DND-41 (cell line): ENCODE results near the gene TTC33.

Source experiments
- EZH2 ChIP-seq: IDR thresholded peaks from 3 replicates; pipeline ENCODE4 v1.6.1; 2012; ENCODE audit warnings: borderline replicate concordance, low read depth, mild to moderate bottlenecking, moderate library complexity, low read length, inconsistent platforms; ENCODE audit not compliant: severe bottlenecking
- TF ChIP-seq, protein P1 (sequence below): IDR thresholded peaks from 2 replicates; pipeline ENCODE4 v1.5.1; 2012; ENCODE audit warnings: borderline replicate concordance, low read length, moderate library complexity, mild to moderate bottlenecking; ENCODE audit not compliant: poor library complexity, severe bottlenecking; ENCODE audit errors: extremely low read depth

DNA sequence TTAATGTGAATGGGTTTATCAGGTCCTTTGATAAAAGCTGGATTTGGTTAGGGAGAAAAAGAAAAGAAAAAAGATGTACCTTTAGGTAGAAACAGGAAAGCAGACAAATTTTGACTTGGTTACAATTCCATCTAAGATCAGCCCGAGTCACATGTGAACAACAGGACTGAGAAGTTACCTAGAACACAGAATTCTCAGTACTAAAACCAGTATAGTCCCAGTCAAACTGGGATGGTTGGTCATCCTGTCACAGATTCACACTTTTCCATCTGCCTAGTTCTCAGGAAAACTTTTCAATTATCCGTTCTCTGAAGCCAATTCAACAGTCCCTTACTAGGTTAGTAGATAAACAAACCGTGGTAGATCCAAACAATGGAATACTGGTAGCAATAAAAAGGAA is 266.3 kb downstream of the TTC33 start:
- no peak for TF ChIP-seq EZH2
- TF ChIP-seq, protein P1, sequence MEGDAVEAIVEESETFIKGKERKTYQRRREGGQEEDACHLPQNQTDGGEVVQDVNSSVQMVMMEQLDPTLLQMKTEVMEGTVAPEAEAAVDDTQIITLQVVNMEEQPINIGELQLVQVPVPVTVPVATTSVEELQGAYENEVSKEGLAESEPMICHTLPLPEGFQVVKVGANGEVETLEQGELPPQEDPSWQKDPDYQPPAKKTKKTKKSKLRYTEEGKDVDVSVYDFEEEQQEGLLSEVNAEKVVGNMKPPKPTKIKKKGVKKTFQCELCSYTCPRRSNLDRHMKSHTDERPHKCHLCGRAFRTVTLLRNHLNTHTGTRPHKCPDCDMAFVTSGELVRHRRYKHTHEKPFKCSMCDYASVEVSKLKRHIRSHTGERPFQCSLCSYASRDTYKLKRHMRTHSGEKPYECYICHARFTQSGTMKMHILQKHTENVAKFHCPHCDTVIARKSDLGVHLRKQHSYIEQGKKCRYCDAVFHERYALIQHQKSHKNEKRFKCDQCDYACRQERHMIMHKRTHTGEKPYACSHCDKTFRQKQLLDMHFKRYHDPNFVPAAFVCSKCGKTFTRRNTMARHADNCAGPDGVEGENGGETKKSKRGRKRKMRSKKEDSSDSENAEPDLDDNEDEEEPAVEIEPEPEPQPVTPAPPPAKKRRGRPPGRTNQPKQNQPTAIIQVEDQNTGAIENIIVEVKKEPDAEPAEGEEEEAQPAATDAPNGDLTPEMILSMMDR = no peak
